GM21723 (cell line): ENCODE results near the gene WDR43.

Source experiments
- ATAC-seq: cut with Tn5 transposase; IDR thresholded peaks from one replicate; pipeline ENCODE4 v1.9.1; 2021; ENCODE audit warnings: mild to moderate bottlenecking, moderate library complexity; ENCODE audit not compliant: unreplicated experiment

Gene WDR43

GRCh38 chr2:28906821-28907220 is 12.4 kb downstream of the WDR43 start:
- no peak for ATAC-seq

GRCh38 chr2:28908172-28908571 is 13.7 kb downstream of the WDR43 start:
- no peak for ATAC-seq

- ATAC-seq: no peak
Measured at GRCh38 chr2:28909655-28910353, 15.3 kb downstream of the WDR43 start.

DNA sequence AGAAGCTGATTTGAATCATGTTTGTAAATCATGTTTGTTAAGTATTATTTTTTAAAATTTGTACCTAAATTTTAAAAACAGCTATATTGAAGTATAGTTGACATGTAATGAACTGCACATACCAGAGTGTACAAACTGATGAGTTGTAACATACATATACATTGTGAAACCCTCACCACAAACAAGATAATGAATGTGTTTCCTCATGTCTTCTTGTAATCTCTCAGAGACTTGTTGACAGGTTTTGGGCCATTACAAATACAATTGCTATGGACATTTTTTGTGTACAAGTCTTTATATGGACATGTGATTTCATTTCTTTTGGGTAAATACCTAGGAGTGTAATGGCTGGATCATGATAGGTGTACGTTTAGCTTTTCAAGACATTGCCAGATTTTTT is 21.5 kb downstream of the WDR43 start:
- no peak for ATAC-seq

- ATAC-seq: no peak
Measured at GRCh38 chr2:28926847-28927246, 32.4 kb downstream of the WDR43 start.

DNA sequence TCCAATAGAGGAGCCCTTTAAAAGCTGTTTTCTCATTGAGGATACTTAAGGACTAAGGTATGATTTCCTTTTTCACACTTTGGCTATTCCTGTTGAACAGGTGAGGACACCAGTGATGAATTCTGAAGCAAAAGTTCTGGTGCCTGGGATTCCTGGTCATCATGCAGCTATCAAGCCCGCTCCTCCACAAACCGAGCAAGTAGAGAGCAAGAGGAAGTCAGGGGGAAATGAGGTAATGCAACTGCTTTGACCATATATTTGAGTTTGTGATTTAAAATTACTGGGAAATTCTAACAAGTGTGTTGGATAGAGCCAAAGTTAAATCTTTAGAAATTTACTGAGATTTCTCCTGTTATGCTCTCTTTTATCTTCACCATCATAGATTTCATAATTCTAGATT is 33.0 kb downstream of the WDR43 start:
- ATAC-seq: no peak

- ATAC-seq: no peak
Measured at GRCh38 chr2:28927878-28928277, 33.4 kb downstream of the WDR43 start.

DNA sequence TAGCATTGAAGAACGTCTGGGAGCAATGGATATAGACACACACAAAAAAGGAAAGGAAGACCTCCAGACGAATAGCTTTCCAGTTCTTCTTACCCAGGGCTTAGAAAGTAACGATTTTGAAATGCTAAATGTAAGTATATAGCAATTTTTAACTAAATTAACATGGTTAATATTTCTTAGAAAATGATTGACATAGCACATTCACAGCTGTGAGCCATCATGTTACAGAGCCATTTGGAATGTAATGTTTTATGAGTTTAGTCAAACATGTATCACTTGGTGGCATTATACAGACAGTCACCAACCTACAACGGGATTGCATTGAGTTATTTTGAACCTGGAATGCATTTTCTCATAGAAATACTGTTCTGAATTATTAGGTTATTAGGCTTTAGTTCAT is 35.1 kb downstream of the WDR43 start:
- ATAC-seq: no peak

GRCh38 chr2:28930205-28930604 is 35.7 kb downstream of the WDR43 start:
- ATAC-seq: no peak

DNA sequence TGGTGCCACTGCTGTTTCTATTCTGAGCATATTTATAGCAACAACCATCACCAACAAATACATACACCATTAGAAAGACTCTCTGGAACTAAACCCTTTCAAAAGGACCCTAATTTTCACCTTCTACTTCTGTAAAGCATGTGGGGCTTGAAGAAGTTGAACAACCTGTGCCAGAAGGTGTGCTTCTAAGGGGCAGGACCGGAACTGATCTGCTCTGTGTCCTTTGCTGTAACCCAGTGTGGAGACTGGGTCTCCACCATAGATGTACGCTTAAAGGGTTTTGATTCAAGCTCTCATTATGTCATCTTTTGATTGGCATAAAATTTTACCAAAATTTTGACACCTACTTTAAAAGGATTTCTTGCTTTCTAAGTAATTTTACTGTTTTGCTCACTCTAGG is 40.3 kb downstream of the WDR43 start:
- ATAC-seq: no peak

DNA sequence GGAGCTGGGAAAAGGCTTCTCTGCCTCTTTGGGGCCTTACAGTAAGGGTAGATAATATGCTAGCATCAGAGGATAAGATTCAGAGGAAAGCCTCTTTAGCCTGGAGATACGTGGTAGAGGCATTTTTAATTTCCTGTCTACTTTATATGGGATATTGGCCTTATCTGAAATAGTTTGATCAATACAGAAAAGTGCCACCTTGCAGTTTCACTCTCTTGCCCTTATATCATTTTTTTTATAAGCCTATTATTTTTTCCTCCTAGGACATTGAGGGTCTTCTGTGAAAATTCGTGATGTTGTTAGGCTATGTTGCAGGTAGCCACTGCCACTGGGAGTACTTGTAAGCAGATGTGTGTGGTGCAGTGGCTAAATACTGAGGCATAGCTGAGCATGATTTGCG is 46.5 kb downstream of the WDR43 start:
- no peak for ATAC-seq

- no peak for ATAC-seq
Measured at GRCh38 chr2:28944535-28945248, 50.2 kb downstream of the WDR43 start.

DNA sequence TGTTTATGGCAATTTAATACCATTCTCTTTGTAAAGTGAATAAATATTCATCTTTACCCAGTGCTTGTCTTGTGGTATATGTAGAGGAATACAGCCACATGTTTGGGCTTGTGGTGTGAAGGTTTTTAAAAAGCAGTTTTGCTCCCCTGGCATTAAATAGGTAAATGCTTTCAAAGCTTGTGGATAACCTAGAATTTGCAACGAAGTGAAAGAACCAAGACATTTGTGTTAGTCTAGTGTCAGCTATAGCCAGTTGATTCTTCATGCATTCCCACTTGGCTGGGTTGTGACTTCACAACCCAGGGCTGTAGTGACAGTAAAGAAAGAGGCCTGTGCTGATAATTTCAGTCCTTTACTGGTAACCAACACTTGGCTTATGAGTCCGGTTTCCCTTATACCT is 53.7 kb downstream of the WDR43 start:
- ATAC-seq: no peak

GRCh38 chr2:28949190-28949589 is 54.7 kb downstream of the WDR43 start:
- ATAC-seq: no peak

DNA sequence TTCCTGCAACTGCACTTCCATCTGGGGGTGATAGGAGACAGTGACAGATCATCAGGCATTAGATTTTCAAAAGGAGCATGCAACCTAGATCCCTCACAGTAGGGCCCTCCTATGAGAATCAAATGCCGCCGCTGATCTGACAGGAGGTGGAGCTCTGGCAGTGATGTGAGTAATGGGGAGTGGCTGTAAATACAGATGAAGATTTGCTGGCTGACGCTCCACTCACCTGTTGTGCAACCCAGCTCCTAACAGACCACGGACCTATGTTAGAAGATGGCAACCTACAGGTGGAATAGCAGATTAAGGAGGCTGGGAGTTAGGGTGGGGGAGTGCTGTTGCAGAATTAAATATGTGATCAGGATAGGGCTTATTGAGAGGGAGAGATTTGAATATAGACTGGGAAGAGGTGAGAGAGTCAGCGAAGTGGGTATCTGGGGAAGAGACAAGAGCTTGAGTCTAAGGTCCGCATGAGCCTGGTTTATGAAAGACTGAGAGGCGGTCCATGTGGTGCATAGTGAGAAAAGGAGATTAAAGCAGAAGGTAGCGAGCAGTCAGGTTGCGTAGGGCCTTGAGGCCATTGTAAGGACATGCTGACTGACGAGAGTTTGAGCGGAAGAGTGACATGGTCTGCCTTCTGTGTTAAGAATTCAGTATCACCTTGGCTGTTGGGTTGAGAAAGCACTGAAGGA is 55.3 kb downstream of the WDR43 start:
- no peak for ATAC-seq

DNA sequence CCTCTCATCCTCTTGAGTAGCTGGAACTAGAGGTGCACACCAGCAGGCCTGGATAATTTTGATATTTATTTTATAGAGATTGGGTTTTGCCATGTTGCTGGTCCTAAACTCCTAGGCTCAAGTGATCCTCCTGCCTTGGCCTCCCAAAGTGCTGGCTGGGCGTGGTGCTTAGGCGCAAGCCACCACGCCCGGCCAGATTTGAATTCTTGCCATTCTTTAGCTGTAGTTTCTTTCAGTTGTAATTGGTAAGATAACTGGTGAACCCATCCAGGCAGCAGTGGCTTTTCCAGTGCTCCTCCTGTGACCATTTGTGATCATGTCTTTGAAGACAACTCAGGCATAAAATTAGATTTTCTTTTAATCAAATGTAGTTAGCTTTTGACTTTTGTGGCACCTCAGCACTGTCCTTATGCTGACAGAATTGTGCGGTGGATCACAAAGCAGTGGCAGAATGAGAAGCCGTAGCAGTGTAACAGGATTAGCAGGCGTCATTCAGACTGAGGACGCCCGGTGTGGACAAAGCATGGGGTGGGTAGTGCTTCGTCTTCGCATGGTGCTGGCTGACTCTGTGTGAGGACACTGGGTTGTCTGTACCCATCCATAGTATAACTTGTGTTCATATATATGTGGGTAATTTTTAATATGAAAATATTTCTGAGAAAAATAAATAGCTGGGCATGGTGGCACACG is 56.6 kb downstream of the WDR43 start:
- no peak for ATAC-seq

DNA sequence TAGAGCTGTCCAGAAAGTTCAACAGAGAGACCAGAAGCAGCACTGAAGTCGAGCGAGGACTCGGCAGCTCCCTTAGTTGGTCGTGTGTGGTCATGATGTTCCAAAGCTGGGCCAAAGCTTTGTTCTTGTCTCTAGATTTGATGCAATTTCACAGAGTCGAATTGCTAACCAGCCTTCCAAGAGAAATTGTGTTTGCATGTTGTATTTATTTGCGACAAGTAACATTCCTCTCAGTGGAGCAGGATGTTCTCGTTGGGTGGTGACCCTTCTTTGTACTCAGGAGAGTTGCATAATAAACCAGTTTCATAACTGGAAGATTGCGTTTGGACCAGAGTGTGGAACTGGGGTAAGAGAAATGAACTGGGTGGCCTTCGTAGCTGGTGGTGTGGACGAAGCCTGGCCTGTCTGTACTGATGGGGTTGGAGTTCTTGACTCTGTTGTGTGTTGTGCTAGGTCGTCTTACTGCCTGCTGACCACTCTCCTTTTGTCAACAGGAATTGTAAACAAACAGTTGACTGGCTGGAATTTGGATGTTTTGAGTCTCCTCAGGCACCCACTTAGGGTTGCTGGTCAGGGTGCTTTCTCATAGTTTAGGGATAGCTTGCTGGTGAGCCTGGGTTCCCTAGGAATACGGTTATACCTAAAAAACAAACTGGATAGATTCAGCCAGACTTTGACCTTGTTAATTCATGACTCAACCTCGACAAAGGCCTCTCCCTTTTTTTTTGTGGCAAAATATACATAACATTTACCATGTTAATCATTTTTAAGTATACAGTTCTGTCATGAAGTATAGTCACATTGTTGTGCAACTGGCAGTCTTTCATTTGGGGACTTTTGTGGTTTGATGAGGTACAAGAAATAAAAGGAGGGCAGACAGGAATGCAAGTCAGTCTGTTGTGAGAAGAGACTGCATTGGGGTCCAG is 57.7 kb downstream of the WDR43 start:
- ATAC-seq: no peak

- ATAC-seq: no peak
Measured at GRCh38 chr2:28952836-28953211, 58.4 kb downstream of the WDR43 start.

GRCh38 chr2:28955467-28955866 is 61.0 kb downstream of the WDR43 start:
- ATAC-seq: no peak

GRCh38 chr2:28956415-28956826 is 62.0 kb downstream of the WDR43 start:
- ATAC-seq: no peak
